Measurements from ENCODE around the gene DGKZ. TPM values are rescaled to one million over a fixed set of nuclear protein-coding genes. Genes with fewer than 3 reads are reported as not detected.

DGKZ gene
- polyA plus RNA-seq, 2 of the 4 experiments (the other 2 are of a cell fraction): 12.8 to 28.4 TPM

Small RNA genes lying within 50 kb of the gene (small RNA-seq; reads per million reads assigned to genes)
- 0 to 6.0 (median 0.54) reads per million in 6 experiments for gene MIR4688

Other genes starting within 250 kb of the DGKZ start
- gene PHF21A, start 226.0 kb upstream of the DGKZ start, polyA plus RNA-seq (2011; rRNA removed): 29.8 and 31.9 TPM in 2 replicates
- 16.4 to 21.0 TPM (median 20.0 TPM) in 3 replicates for gene PHF21A, start 226.0 kb upstream of the DGKZ start, polyA plus RNA-seq (2017; fragmentation: RNase III; extraction: RNeasy Plus Mini Kit Qiagen cat#74134 plus additional on column Dnase treatment)
- gene CREB3L1, start 69.8 kb upstream of the DGKZ start, polyA plus RNA-seq (2011; rRNA removed): 0.48 and 0.61 TPM in 2 replicates
- gene CREB3L1, start 69.8 kb upstream of the DGKZ start, polyA plus RNA-seq (2017; fragmentation: RNase III; extraction: RNeasy Plus Mini Kit Qiagen cat#74134 plus additional on column Dnase treatment): 2.1 to 2.7 TPM (median 2.3 TPM) in 3 replicates
- gene MDK, start 34.2 kb downstream of the DGKZ start, polyA plus RNA-seq (2011; rRNA removed): 18.3 and 18.4 TPM in 2 replicates
- gene MDK, start 34.2 kb downstream of the DGKZ start, polyA plus RNA-seq (2017; fragmentation: RNase III; extraction: RNeasy Plus Mini Kit Qiagen cat#74134 plus additional on column Dnase treatment): 12.8 to 15.1 TPM (median 13.6 TPM) in 3 replicates
- gene CHRM4, start 44.3 kb downstream of the DGKZ start, polyA plus RNA-seq (2011; rRNA removed): 0.17 and 0.22 TPM in 2 replicates
- gene CHRM4, start 44.3 kb downstream of the DGKZ start, polyA plus RNA-seq (2017; fragmentation: RNase III; extraction: RNeasy Plus Mini Kit Qiagen cat#74134 plus additional on column Dnase treatment): 0.28 to 0.38 TPM (median 0.29 TPM) in 3 replicates
- 11.5 and 11.9 TPM in 2 replicates for gene AMBRA1, start 246.6 kb downstream of the DGKZ start, polyA plus RNA-seq (2011; rRNA removed)
- 11.1 to 13.4 TPM (median 13.4 TPM) in 3 replicates for gene AMBRA1, start 246.6 kb downstream of the DGKZ start, polyA plus RNA-seq (2017; fragmentation: RNase III; extraction: RNeasy Plus Mini Kit Qiagen cat#74134 plus additional on column Dnase treatment)